Fibroblast of skin of right quadriceps (primary cell): ENCODE results near the gene ZNF892.
A peak's percentile ranks its signal among the peaks of the same experiment; 100 is the strongest.

ENCODE experiments used
- DNase-seq: peaks from one replicate; pipeline ENCODE4 v3.0.0-alpha.2; 2013

Gene ZNF892

DNA sequence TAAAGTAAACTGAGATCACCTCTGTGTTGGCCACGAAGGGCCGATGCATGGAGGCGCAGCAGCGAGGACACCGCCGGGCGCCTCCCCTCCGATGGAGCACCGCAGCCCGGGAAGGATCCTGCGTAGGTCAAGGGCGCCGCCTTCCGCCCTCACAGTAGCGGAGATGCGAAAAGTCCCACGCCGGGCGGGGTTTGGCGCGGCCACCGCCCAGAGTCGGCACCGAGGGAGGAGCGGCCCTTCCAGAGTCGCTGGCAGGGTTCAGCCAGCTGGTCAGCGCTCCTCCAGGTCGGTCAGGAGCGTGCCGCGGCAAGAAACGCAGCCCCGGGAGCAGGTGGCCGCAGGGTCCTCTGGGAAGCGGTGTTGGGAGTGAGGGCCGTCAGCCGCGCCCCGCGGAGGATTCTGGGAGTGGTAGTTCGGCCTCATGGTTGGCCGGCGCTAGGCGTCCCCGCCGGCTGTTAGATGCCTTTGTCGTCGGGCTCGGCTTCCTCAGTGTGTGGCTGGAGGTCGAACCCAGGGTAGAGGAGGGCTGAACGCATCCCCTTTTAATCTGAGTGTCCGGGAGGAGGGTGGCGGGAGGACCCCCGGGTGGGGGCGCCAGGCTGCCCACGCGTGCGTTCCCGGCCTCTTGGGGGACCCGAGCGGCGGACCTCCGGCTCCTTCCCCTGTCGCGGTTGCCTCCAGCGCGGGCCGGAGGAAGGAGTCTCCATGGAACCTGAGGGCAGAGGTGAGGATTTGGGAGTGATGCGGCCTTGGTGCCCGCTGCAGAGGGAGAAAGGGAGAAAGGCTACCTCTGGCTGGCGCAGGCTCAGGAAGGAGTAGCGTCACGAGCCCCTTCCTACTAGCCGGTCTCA, at the start of gene ZNF892:
ZNF892 (plus strand) TSS at position 411 of the 851 bp plus-strand sequence; CDS start at position 706, 295 bp downstream.
- peak; percentile 83 for DNase-seq

DNA sequence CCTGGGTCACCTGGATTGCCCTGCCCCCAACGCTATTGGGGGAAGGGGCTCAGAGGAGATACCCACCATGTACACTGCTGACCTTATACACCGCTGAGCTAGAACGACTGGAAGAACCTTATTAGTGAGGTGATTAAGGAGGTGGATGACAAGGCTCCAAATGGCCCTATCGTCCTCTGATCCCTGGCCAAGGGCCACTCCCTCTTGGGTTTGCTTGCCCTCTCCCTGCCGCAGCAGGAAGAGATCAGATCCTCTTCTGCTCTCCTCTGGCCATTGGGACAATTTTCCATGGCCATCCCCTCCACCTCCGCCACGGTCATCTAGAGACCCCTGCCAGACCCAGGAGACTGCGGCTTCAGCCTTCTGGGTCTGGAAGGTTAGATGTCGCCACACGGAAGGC, 48.9 kb upstream of the ZNF892 start:
- DNase-seq = no peak

DNA sequence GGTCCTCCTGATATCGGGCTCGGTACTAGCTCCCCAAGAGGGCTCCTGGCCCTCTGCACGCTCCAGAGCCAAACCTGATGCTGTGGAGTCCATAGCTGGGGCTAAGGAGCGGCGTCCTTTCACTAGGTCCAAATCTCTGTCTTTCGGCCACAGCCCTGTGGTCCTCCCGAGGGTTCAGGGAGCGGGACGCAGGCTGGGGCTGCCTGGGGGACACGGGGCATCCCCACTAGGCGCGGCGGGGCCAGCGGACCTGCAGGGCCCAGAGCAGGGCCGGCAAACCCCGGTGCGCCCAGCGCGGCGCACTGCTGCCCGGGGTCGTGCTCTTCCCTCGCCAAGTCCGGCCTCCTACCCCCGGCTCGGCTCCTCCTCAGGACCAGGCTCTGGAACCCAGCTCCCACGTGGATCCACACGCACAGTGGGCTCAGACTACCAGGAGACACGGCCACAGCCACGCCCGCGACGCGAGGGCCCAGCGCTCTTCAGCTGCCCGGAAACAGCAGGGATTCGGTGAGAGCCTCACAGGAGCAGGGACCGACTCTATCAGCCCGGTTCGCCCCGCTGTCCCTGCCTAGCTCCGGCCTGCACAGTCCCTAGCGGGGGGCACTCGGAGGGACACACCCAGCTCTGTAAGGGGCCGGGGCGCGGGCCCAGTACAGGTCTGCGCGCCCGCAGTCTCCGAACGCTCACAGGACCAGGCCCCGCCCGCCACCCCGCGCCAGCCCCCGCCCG, 48.3 kb upstream of the ZNF892 start:
- DNase-seq = peak; percentile 39

DNA sequence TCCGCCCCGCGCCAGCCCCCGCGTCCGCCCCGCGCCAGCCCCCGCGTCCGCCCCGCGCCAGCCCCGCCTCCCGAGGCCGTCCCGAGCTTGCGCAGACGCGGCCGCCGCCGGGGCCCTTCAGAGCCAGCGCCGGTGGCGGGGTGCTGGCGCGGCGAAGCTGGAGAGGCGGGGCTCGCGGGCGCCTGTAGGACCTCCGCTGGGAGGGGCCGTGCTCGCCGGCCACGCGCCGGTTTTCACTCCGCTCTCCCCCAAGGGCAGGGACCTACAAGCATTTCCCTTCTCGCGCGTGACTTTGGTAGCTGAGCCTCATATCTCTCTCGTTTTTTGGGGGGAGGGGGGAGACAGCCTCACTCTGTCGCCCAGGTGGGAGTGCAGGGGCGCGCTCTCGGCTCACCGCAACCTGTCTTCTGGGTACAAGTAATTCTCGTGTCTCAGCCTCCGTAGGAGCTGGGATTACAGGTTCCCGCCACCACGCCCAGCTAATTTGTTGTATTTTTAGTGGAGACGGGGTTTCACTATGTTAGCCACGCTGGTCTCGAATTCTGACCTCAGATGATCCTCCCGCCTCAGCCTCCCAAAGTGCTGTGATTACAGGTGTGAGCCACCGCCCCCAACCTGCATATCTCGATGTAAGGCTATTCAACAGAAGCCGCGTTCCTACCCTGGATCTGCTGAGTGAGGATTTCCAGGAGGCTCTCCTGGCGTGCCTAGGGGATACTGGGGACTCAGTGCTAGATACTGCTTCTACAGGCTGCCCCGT, 47.5 kb upstream of the ZNF892 start, which contains the start of gene ZNF514:
ZNF514 (minus strand) TSS at position 159 of the 760 bp plus-strand sequence. CDS start 6,595 bp downstream, outside the sequence.
- peak; percentile 67 for DNase-seq

DNA sequence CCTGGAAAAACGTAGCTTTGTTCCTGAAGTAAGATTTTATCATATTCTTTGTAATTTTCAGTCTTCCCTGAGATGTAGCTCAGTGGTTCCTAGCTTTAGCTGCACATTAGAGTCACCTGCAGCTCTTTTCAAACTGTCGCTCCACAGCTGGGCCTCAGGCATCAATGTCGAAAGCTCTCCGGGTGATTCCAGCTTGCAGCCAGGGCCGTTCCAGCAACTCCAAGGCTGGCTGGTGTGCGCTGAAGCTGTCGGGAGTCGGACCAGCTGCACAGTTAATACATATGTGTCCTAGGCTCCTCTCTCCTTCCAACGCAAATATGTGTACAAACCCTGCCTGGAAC, 42.3 kb upstream of the ZNF892 start:
- no peak for DNase-seq

DNA sequence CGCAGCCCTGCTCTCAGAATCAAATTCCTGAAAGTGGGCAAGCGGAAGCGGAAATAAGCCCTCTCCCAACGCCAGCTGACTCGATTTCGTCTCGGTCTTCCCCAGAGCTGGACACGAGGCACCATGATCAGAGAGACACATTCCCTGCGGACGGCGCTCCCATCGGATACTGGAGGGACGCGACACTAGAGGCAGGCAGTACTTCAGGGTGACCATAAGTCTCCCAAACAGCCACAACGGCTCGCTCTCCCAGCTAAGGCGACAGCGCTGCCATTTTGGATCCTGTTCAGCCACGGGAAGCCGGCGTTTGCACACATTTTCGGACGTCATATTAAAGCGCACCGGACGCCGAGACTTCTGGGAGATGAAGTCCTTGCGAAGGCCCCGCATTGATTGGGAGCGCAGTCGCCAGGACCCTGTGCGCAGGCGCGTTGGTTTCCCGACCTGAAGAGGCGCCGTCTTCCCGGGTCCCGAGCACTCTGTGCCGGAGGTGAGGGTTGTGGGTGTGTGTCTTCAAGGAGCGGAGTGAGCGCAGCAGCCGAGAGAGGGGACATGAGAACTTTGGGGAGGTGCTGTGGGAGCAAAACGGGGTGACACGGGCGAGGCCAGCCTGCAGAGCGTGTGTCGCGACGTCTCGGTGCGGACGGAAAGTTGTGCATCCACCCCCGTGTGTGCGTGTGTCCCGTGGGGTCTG, 41.8 kb upstream of the ZNF892 start, which contains the start of gene ZNF2:
ZNF2 (plus strand) TSS at position 439 of the 694 bp plus-strand sequence. CDS start 10,418 bp downstream, outside the sequence.
- DNase-seq = peak; percentile 98

DNA sequence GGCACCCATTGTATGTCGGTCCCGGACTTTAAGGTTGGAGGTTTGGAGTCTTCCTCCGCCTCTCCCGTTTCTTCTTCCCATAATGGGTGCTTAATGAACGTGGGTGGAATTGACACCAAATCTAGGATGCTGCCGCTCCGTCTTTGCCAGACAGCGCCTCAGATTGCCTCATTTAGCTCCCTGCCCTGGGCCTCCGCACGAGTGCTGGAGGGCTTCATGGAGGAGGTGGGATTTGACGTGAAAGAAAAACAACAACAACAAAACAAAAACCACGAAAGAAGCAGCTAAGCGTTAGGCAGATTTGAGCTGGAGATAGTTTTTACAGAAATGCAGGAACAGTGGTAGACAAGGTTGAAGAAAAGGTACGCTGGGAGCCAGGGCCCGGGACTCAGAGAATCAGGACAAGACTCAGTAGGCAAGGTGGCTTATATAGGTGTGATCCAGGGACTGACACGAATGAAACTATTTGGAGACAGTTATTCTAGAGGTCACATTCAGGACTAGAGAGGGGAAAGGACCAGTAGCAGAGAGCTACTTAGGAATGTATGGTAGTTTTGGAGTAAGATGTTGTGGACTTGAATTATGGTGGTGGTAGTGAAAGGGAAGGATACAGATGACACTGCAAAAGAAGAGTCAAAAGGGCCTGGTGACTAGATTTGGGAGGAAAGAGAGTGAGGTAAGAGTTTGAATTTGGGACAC, 41.1 kb upstream of the ZNF892 start:
- DNase-seq = no peak

DNA sequence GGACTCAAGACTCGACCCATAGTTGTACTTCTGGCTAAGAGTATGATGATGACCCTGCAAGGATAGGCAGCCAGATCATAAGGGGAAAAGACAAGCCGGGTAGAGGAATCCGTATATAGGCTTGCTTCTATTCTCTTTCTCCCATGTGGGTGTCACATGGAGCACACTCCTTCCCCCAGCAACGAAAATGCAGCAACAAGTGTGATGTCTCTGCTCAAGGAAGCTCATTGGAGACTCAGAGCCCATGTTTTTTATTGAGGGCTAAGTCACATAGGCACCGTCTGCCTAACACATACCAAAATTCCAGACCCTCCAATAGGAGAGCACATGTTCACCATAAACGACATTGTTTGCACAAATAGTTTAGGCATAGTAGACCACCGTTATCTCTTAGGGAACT, 35.4 kb upstream of the ZNF892 start:
- DNase-seq = no peak

DNA sequence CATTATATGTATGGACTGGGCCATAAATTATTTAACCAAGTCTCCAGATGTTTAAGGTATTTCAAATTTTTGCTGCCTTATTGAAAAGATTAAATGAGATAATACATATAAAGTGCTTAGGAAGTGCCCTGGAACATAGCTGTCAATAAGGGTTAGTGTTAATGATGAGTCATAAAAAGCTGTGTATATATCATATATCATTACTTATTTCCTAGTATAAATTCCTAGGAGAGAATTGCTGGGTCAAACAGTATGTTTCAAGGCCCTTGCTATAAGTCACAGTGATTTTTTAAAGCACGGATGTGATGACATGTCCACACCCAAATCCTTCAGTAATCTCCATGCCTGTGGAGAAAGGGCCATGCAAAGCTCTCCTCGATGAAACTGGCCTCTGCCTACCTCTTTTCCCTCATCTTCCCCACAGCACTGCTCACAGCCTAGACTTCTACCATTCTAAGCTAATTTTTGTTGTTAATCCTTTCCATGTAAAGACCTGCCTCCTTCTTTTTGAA, 33.2 kb upstream of the ZNF892 start:
- DNase-seq = no peak

DNA sequence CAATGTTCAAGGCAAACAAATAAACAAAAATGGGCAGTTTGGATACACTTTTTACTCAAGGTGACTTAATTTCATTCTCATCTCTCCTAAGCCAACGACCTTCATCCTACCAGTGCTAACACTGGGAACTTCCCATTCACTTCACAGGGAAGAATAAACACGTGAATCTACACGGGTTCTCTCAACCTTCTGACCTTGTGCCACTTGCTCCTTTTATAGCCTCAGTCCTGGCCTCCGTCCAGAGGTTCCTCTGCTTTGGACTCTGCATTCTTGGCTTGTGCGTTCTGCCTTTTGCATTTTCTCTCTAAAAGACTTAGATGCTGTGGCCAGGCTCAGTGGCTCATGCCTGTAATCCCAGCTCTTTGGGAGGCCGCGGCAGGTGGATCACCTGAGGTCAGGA, 27.9 kb upstream of the ZNF892 start:
- DNase-seq = no peak

DNA sequence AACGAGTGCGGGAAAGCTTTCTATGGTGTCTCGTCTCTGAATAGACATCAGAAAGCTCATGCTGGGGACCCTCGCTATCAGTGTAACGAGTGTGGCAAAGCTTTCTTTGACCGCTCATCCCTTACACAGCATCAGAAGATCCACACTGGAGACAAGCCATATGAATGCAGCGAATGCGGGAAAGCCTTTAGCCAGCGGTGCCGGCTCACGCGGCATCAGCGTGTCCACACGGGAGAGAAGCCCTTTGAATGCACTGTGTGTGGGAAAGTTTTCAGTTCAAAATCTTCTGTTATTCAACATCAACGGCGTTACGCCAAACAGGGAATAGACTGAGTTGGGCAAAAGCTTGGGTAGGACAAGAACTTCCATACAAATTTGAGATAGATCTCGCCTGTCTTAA, 25.5 kb upstream of the ZNF892 start:
- no peak for DNase-seq

DNA sequence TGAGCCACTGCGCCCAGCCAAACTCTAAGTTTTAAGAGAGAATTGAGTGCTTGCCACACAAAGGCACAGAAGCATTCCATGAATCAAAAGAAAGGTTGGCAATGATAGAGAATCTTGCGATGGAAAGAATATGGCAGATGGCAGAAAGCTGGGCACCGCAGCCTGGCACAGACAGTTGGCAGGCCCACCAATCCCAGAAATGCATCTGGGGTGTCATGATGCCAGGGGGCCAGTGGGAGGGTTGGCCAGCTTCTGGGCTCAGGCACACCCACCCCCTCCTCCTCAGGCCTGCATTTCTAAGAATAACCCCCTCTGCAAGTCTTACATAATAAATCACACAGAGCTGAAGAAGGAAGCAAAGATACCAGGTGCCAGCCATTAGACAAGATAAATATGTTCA, 22.1 kb upstream of the ZNF892 start:
- no peak for DNase-seq

DNA sequence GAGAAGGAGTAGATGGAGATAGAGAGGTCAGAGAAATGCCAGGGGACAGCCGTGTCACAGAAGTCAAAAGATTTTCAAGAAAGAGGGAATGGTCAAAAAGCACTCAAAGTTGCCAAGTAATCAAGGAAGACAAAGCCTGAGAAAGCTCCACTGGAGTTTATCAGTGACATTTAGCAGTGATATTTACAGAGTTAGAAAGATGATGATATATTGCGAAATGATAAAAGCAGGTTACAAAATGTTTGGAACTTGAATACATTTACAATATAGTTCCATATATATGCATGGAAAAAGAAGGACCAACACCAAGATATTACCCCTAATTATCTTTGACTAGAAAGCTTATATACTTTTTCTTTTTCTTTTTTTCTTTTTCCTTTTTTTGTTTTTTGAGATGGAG, 21.3 kb upstream of the ZNF892 start:
- DNase-seq = no peak

DNA sequence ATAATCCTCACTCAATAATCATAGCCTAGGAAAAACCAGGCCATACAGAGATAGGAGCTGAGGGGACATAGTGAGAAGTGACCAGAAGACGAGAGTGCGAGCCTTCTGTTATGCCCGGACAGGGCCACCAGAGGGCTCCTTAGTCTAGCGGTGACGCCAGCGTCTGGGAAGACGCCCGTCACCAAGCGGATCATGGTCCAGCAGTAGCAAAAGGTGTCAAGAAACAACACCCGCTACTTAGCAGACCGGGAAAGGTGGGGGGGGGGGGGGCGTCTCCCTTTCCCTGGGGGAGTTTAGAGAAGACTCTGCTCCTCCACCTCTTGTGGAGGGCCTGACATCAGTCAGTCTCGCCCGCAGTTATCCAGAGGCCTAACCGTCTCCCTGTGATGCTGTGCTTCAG, 14.4 kb upstream of the ZNF892 start:
- DNase-seq = peak; percentile 9

DNA sequence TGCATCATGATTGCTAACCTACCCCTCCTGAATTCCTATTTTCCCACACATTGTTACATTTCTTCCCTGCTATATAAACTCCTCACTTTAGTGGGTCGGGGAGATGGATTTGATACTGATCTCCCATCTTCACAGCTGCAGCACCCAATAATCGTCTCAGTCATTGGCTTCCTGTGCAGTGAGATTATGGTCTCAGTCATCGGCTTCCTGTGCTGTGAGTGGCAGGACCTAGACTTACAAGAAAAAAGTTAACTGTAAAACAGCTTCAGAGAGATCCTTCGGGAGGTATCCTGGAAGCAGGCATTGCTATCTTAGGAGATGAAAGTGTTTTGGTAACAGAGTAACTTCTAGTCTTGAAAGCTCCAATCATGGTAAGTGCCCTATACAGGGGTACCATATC, 3.4 kb upstream of the ZNF892 start:
- DNase-seq = no peak

DNA sequence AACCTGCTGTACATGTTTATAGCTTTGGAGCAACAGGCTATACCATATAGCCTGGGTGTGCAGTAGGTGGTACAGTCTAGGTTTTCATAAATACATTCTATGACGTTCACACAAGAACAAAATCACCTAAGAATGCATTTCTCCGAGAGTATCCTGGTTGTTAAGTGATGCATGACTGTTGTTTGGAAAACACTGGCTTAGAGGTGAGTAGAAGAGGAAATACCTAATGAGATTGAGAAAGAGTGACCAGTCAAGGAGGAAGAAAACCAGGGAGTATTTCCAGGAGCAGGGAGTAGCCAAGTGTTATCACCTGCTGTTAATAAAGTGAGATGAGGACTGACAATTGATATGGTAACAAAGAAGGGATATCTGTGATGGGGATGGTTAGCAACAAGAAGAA, 2.9 kb upstream of the ZNF892 start:
- DNase-seq = no peak

DNA sequence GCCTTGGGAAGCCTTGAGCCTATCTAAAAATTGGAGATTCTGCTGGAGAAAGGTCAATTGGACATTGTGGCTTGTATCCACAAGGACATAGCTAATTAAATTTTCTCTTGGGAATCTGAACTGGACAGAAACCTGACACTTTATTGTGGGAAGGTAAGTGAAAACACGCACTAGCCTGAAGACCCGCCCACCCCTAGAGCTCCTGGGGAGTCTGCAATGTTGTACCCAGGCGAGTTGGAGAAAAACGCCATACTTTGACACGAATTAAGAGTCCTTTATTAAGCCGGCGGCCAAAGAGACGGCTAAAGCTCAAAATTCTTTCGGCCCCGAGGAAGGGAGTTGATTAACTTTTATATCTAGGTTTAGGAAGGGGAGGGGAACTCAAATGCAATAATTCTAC, 1.2 kb upstream of the ZNF892 start:
- no peak for DNase-seq

DNA sequence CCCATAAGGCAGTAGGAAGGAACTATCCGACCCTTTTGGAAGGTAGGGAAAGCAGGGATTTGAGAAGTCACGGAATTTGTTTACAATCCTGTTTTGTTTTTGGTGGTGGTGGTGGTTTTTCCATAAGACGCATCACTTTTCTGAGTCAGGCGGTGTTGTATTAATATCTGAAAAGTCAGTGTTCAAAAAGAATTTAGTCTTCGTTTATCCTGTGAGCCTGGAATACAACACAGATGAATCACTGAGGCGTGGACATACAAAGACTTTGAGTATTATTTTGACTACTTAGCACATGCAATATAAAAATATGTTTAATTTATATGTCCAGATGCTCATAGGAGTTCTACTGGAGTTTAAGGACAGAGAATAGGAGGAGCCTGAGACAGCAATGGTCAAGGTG, 785 bp downstream of the ZNF892 start:
- DNase-seq = peak; percentile 19

DNA sequence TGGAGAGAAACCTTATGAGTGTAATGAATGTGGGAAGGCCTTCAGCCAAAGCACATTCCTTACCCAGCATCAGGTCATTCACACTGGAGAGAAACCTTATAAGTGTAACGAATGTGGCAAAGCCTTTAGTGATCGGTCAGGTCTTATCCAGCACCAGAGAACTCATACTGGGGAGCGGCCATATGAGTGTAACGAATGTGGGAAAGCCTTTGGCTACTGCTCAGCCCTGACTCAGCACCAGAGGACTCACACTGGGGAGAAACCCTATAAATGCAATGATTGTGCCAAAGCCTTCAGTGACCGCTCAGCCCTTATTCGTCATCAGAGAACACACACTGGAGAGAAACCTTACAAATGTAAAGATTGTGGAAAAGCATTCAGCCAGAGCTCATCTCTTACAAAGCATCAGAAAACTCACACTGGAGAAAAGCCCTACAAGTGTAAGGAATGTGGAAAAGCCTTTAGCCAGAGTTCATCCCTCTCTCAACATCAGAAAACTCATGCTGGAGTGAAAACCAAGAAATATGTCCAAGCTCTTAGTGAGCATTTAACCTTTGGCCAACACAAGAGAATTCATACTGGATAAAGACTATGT, 7.8 kb downstream of the ZNF892 start:
- no peak for DNase-seq

DNA sequence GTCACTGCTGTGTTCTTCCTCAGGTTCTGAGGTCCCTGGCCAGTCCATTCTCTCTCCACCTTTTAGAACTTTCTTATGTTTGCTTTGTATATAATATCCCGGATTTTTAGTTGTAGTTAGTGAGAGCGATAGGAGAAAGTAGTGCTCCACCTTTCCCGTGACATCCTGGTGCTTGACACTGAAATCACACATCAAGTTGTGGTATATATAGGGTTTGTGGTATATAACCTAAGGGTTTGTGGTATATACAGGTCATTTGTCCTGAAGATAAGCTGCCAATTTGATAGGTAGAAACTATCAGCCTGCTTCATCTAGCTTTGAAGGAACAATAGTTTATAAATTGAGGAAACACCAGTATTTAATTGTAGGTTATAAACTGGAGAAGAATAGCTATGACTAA, 13.1 kb downstream of the ZNF892 start:
- DNase-seq = no peak

DNA sequence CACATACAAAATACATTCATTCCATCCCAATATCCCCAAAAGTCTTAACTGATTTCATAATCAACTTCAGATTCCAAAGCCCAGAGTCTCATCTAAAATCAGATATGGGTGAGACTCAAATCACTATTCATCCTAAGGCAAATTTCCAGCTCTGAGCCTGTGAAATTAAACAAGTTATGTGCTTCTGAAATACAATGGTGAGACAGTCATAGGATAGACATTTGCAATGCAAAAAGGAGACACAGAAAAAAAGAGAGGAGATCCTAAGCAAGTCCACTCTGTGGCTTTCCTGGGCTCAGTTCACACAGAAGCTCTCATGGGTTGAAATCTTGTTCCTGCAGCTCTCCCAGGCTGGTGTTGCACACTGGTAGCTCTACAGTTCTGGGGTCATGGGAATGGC, 18.3 kb downstream of the ZNF892 start:
- no peak for DNase-seq
